HTERT RPE-1 (cell line): ENCODE data around the gene ANKRD34A.

Source experiments
- in situ Hi-C: fragments of 300-500 bp; cut with MboI; formaldehyde crosslinking; loops from 4 replicates; pipeline ENCODE4 v1.14.3; 2020; ENCODE audit warnings: low sequenced_read_pairs

Gene ANKRD34A

DNA sequence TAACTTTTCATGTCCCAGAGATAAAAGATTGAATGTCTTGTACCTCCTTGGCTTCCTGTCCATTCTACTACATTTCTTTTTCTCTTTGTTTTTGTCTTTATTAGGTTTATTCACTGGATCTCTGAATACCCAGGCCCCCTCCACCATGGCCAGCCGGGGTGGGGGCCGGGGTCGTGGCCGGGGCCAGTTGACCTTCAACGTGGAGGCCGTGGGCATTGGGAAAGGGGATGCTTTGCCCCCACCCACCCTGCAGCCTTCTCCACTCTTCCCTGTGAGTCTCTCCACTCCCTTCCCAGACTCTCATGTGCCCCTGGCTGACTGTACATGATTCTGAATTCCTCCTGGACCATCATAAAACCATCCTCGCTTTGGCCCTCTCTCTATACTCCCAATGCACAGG lies 10.3 kb upstream of the ANKRD34A start:
- in situ Hi-C loops, result no loop called here

DNA sequence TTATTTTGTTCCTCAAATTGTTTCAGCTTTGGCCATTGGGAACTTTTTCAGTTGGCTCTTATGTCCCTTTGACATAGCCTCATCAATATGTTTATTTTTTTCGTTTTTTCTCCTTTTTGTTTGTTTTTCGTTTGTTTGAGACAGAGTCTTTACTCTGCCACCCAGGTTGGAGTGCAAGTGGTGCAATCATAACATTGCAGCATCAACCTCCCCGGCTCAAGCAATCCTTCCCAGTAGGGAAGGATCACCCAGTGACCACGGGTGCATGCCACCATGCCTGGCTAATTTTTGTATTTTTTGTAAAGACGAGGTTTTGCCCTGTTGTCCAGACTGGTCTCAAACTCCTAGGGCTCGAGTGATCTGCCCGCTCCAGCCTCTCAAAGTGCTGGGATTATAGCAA lies 8.2 kb upstream of the ANKRD34A start:
- in situ Hi-C loops, result no loop called here

DNA sequence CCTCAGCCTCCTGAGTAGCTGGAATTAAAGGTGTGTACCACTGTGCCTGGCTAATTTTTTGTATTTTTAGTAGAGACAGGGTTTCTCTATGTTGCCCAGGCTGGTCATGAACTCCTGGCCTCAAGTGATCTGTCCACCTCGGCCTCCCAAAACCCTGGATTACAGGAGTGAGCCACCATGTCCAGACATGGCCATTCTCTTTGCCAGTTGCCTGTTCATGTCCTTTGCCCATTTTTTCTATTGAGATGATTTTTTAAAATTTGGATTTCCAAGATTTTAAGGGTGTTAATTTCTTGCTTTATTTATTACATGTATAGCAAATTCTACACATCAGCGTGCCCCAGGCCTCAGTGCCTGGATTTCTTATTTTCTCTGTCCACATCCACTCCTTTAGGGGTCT lies 2.9 kb upstream of the ANKRD34A start:
- in situ Hi-C loops, result no loop called here

DNA sequence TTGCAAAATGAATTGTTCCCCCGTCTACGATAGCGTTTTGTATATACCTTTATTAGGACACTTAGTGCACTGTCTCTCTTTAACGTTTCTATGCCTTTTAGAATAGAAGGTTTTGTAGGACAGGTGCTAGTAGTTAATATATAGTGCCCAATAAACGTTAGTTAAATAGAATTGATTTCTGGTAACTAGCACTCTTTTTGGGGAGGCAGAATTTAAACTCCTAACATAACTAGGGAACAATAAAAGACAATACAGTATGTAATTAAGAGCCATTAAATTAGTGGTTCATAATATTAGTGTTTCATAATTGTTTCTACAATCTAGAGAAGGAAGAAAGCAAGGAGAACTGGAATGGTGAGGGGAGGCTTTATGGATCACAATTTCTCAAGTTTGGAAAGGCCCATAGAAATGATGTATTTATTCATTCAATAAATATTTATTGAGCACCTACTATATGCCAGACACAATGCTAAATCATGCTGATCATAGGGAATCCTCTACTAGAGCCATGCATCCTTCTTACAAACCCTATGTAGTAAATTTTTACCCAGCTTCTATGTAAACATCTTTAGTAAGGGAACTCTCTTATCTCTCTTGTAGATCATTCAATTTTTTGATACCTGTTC lies 857 bp upstream of the ANKRD34A start:
- in situ Hi-C loops, result no loop called here

DNA sequence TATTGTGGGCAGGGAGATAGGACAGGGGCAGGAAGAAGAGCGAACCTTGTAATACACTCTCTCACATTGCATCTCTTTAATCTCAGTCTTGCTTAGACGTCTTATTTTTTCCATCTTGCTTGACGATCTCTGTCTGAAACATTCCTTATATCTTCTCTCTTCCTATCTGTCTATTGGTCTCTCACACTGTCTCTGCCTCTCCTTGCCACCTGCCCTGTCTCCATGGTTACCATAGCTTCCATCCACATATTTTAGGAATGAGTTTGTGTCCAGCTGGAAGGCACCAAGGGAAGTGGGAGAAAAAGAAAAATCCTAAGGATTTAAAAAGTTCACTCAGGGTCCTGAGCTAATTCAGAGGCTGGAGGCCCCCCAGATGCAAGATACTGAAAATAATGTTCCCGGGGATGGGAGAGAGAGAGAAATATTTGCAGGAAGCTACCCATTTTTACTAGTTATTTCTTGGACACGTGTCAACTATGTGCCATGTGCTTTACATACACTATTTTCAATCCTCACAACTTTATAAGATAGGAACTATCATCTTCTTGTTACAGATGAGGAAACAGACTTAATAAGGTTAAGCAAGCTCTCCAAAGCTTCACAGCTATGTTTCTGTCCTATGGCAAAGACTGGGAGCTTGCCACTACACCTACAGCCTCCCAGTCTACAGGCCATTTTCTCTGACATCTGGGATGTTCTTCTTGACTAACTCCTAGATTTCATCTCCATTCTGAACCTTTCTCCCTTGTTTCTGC lies 933 bp downstream of the ANKRD34A start:
- in situ Hi-C loops, result no loop called here

DNA sequence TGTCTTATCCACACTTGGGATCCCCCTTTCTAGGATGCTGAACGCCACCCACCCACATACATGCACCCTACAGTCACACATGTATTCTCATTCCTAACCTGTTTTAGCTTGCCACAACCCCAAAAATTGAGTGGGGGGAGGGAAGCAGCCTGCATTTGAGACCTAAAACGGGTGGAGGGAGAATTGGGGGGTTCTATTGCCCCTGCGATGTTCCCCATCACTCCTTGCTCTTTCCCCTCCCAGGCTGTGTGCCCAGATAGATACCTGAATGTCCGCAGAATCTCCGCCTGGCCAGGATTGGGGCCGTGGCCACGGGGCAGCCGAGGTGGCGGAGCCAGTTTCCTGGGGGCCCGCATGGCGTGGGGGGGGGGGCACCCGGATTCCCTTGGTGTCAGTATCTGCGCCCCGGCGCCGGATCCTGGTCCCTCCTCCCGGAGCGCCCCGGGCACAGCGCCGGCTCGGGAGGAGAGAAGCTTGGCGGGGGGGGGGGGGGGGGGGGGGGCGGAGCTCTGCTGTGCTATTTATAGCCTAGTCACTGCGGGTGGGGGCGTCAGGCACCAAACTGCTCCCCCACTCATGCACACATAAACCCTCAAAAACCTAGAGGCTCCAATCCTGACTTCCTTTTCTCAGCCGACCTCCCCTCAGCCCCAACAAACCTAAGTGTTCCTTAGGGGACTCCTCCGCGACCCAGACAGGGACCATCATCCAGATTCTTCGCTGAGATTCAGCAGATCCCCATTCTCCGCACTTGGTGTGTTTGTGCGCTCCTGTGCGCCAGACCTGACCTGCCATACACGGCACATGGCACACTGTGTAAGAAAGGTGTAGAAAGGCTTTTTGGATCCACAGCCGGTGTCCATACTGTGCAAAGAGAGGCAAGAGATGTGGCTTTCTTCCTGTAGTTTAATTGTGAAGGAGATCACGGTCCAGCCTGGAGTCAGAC lies 1.9 kb downstream of the ANKRD34A start:
- in situ Hi-C loops, result no loop called here

DNA sequence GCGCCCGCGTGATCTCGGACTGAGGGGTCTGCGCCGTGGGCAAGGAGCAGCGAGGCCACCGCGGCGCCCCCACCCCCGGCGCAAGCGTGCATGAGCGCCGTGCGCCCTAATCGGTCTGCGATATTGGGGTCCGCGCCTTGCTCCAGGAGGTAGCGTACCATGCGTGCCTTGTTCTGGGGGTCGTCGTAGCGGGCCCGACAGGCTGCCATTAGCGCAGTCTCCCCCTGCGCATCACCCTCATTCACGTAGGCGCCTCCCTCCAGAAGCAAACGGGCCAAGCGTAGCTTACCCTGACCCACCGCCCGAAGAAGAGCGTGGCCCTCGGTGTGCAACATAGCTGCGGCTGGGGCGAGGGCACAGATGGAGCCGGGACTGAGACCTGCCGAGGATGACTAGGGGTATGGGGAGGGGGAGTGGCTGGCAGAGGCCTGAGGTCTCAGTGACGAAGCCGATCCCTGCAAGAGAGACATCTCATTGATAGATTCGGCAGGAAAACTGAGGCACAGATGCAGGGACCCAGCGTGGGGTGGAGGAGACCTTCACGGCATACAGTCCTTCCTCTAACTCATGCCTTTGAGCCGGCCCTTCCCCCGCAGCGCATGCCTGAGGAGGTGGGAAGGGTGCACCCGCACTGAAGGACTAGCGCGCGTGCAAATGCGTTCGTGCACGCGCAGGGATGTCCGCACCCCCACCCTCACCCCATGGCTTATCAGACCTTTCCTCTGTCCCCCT lies 2.8 kb downstream of the ANKRD34A start:
- in situ Hi-C loops, result no loop called here

DNA sequence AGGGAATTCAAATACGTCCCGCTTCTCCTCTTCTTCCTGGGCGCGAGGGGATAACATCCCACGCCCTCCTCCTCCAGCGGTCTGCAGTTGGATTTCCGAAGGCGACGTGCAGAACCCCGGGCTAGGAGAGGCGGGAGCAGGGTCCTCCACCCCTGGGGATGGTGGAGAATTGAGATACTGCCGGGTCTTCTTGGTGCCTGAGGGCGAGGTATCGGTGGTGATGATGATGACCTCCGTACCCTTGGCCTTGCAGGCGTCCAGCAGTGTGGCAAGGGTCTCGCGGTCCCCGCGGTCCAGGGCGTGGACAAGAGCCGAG lies 3.3 kb downstream of the ANKRD34A start:
- in situ Hi-C loops, result no loop called here

DNA sequence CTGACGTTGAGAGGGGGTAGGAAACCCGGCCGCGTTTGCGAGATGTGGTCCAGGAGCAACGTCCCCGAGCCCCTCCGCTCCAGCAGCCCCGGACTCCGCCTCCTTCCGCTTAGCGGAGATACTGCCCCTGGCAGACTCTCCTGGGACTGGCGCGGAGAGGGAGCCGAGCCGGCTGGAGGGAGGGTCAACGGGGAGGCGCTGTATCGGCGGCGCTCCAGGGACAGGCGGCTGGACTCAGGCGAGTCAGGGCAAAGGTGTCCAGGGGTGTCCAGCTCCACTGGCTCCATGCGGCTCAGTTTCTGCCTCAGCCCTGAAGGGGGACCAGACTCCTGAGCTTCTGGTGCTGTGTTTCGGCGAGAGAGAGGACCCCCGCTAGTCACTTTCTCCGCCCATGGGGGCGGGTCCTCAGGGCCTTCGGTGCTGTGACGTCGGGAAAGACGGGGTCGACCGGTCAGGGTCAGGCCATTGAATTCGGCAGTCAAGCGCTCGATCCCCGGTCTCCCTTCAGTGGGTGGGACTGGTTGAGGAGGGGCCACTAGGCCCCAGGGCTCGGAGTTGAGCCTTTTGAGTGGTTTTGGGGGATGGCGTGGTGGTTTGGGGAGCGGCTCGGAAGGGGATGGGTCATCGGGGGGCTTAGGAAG lies 3.8 kb downstream of the ANKRD34A start:
- in situ Hi-C loops, result no loop called here

DNA sequence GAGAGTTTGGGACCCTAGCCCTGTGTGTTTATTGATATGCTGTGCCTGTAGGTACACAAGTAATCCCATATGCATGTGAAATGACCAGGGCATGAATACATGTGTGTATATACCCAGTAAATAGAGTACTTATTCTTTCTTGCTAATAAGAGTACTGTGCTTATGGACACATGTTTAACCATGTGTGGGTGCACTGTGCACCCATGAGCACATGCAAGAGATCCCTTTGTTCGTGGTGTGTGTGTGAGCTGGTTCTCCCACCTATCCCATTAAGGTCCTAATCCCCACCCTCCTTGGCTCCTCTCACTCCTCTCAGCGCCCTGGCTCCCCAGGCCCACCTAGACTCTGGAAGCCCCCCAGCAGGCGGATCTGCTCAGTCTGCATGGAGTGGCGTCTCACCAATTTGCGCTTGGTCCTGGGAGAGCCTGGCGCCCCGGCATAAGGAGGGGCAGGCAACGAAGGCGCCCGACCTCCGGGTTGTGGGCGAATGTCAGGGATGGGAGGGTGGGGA lies 4.4 kb downstream of the ANKRD34A start:
- in situ Hi-C loops, result no loop called here

DNA sequence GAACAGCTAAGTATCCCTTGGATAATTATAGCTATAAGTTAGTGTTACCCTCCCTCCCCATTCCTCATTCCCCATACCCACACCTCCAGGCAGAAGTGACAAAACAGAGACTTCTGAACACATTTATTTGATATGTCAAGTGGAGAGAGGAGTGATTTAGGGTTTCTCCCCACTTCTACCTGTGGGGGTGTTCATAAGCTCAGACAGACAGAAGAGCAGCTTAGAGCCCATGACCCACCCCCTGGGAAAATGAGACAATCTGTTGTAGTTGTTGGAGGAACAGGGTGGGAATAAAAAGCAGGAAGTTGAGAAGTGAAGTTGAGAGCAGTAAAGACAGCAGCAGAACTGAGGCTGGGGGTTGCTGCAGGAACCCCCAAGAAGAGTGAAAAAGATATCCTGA lies 5.0 kb downstream of the ANKRD34A start:
- in situ Hi-C loops, result no loop called here

DNA sequence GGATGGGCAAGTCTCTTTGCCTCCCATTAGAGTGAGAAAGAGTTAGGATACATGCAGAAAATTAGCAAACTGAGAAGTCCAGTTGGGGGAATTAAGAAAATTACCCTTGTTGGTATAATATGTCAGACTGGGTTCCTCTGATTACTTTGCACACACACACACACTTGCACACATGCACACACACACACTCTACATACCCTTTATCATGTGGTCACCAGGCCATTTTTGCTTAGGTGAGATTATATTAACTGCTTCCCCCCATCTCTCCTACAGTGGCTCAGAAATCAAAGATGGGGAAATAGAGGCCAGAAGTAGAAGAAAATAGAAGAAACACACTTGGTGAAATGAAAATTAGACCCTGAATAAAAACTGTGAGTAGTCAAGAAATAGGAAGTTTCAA lies 5.6 kb downstream of the ANKRD34A start:
- in situ Hi-C loops, result no loop called here

DNA sequence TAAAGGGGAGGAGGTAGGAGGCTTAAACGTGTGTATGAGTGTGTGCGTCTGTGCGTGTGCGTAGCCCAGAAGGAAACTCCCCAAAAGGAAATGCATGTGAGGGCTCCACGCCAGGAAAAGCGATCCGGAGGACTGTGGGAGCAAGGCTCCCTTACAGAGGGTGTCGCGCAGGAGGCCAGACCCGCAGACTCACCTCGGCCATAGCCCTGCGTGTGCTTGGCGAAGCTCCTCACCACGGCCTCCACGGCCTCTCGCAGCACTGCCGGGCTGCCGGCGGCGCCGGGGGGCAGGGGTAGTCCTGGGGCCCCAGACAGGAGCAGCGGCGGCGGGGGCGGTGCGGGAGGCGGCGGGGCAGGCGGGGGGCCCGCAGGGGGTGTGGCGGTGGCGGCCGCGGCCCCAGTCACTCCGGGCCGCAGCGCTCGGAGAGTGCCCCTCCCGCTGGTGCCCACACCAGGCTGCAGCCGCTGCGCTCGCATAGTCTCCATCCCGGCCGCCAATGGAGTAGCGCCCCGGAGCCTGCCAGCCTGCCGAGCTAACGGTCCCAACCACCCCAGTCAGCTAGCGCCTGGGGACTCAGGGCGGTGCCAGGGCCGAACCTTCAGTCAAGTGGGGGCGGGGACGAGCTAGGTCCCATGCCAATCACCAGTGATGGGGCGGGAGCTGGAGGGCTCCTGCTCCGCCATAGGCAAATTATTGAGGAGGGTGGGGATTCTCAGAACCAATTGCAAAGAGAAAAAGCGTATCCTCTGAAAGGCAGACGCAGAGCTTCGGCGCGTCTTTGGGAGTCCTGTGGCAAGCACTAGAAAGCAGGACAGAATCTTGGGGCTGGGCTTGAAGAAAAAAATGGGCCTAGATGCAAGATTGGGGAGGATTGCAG lies 6.7 kb downstream of the ANKRD34A start, which contains the start of gene LIX1L:
Gene LIX1L, minus strand, starts transcription at position 575 of the 877 bp plus-strand sequence. Its CDS starts 90 bp downstream, at position 485.
- in situ Hi-C loops, result no loop called here

DNA sequence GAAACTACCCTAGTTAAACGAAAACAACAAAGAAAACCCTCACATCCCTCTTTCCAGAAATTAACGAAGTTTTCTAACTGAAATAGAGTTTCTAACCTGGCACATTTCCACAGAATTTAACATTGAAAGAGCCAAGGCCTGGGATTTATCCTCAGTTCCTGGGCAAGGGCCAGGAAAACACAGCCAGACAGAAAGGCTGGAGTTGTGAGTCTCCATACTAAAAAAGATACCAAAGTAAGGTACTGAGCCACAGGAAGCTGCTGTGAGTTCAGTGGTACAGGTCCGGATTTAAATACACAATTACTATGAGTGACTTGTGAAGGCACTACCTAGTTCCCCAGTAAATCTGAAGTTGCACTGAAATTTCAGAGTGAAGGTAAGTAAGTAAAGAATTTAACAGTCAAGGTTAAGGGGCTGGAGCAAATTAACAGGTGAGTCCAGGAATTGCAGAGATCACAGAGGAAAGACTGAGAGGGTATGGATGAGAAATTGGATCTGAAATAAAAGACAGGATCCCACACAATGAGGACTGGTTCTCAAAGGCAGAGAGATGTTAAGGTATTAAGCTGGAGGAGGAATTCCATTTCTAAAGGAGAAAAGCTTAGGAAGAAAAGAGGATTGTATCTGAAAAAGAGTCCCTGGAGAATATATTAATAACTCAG lies 7.5 kb downstream of the ANKRD34A start:
- in situ Hi-C loops, result no loop called here

DNA sequence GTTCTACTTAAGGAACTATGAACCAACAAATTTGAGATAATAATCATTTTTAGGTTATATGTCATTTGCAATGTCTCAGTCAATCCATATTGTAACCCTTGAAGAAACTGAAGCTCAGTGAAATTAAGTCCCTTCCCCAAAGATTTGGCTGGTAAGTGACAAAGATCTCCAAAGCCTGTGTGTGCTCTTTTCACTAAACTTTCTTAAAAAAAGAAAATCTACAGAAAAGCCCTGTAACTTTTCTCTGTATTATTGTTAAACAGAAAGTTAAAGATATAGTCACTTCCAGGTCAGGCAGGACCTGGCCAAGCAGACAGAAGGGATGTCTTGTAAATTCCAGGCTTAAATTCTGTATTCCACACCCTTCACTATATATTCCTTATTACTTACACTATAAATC lies 8.0 kb downstream of the ANKRD34A start:
- in situ Hi-C loops, result no loop called here

DNA sequence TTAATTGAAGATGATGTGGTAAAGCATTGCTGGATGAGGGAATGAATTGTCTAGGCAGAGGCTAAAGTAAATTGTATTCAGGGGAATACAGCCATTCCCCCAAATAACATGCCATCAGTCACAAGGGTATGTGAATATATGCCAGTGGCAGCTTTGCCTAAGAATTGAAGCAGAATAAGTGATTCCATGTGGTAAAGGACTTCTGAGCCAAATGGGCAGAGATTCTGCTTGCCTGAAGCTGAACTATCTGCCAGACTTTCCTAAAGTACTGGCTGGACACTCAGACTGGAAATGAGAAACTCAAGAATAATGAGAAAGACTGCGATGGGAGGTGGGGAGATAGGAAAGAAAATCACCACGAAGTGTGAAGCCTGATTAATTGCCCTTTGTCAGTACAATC lies 8.9 kb downstream of the ANKRD34A start:
- in situ Hi-C loops, result no loop called here

DNA sequence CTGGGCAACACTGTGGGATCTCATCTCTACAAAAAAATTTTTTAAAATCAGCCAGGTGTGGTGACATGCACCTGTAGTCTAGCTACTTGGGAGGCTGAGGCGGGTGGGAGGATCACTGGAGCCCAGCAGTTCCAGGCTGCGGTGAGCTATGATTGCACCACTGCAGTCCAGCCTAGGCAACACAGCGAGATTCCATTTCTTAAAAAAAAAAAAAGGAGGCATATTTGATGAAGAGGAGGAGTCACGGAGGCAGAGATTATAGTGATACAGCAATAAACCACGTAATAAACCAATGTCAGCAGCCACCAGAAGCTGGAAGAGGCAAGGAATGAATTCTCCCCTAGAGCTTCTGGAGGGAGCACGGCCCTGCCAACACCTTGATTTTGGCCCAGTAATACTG lies 10.5 kb downstream of the ANKRD34A start:
- in situ Hi-C loops, result no loop called here

DNA sequence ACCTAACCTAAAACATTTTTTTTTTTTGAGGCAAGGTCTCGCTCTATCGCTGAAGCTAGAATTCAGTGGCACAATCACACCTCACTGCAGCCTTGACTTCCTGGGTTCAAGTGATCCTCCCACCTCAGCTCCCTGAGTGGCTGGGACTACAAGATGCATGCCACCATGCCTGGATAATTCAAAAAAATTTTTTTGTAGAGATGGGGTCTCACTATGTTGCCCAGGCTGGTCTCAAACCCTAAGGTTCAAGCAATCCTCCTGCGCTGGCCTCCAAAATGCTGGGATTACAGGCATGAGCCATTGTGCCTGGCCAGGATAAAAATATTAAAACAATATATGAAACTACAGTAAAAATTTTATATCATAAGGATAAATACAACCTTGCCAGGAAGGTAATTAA lies 11.5 kb downstream of the ANKRD34A start:
- in situ Hi-C loops, result no loop called here

DNA sequence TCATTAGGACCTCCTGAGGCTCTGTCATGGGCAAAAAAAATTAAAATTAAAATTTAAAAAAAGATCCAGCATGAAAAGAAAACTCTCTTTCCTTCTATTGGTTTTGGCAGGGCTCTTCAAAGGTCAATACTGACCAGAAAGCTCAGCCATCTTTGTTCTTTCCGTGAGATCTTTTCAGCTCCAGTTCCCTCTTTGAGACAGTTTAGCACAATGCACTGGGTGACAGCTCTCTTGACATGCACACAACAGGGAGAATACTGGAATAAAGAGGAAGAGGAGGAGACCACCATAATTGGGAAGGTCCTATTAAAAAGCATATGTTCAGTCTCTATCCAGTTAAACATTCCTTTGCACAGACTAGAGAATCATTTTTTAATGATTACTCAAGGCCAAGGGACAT lies 12.8 kb downstream of the ANKRD34A start:
- in situ Hi-C loops, result no loop called here
